ENCODE results near the gene POLR1E.

- TF ChIP-seq CTCF (IDR thresholded peaks at IDR 0.05; ENCODE audit: low read depth, low read length), result no peak
- TF ChIP-seq EZH2phosphoT487 (IDR thresholded peaks at IDR 0.05; ENCODE audit: low read depth), result no peak
Observed at GRCh38 chr9:37507566-37508134, 21.9 kb downstream of the POLR1E start.

Data from OCI-LY3 (cell line).